Ascending aorta (tissue), 2 donors: Measurements from ENCODE around the gene VWA8. TPM values are rescaled to one million over a fixed set of nuclear protein-coding genes. Genes with fewer than 3 reads are reported as not detected.
"Not testable (repeated sequence)": the region's sequence is repeated elsewhere in the genome, so short reads cannot be mapped to it uniquely, and the experiment has no call there.

Experiments used
- DNase-seq, 2 donors: peaks; one replicate each; pipeline ENCODE4 v3.0.0-alpha.2; 2019; ENCODE audit warnings: low spot score in 2 of 2
- H3K27ac ChIP-seq, 2 donors: fragments of 200-600 bp; sonication (generic); one replicate each; pipeline ENCODE4 v1.5.1; 2016 to 2017; ENCODE audit warnings: mild to moderate bottlenecking in 1 of 2
- H3K27me3 ChIP-seq: fragments of 200-600 bp; sonication (generic); one replicate; pipeline ENCODE4 v1.5.1; 2017
- H3K36me3 ChIP-seq, 2 donors: fragments of 200-600 bp; sonication (generic); one replicate each; pipeline ENCODE4 v1.5.1; 2016
- H3K4me1 ChIP-seq, 2 donors: fragments of 200-600 bp; sonication (generic); one replicate each; pipeline ENCODE4 v1.5.1; 2016 to 2017; ENCODE audit warnings: mild to moderate bottlenecking in 1 of 2
- H3K4me3 ChIP-seq, 2 donors: fragments of 200-600 bp; sonication (generic); one replicate each; pipeline ENCODE4 v1.5.1; 2016 to 2017; ENCODE audit warnings: mild to moderate bottlenecking in 1 of 2
- H3K9me3 ChIP-seq, 2 donors: fragments of 200-600 bp; sonication (generic); one replicate each; pipeline ENCODE4 v1.5.1; 2016
- CTCF ChIP-seq, 3 experiments: fragments of 200-600 bp in 2 of 3; fragments of 450-650 bp in 1 of 3; sonication (generic) in 2 of 3; IDR thresholded peaks; one replicate each; pipeline ENCODE4 v1.5.1; 2016 to 2019; ENCODE audit warnings: antibody characterized with exemption in 3 of 3, mild to moderate bottlenecking in 1 of 3, moderate library complexity in 1 of 3
- intact Hi-C: fragments of 100-400 bp; cut with DNase I; formaldehyde crosslinking; loops from one replicate; pipeline ENCODE4 v1.15.1; 2023
- total RNA-seq: library from RNA; depleted of rRNA; stranded (reverse); fragments of >200 nt; gene quantifications from one replicate; pipeline ENCODE4 v1.1.0, GENCODE V29; 2016

Gene VWA8
- total RNA-seq, 1 donor from 2014 or later: 10.4 TPM

- intact Hi-C loops: loop anchor here (10.0 kb wide), 1 partner anchor 577 kb away; the partner anchor contains the start of gene WBP4
- peaks cover 6 to 34% of the 10 kb centered on the region in 2 donors for H3K4me1 ChIP-seq
- no peak overlapping the region for H3K27ac ChIP-seq
- DNase-seq: no peak
- no peaks in the 10 kb centered on the region for H3K36me3 ChIP-seq
- H3K9me3 ChIP-seq: no peaks in the 10 kb centered on the region
- no peak for TF ChIP-seq CTCF (IDR thresholded peaks at IDR 0.05)
- H3K4me3 ChIP-seq: no peak overlapping the region
- no peaks in the 10 kb centered on the region for H3K27me3 ChIP-seq
Observed at GRCh38 chr13:41641429-41641828, 319.5 kb downstream of the VWA8 start.

GRCh38 chr13:41639955-41640780 lies 320.7 kb downstream of the VWA8 start:
- H3K27me3 ChIP-seq: no peaks in the 10 kb centered on the region
- H3K4me3 ChIP-seq: no peak overlapping the region
- H3K4me1 ChIP-seq: peaks cover 0 to 26% of the 10 kb centered on the region in 2 donors
- no peaks in the 10 kb centered on the region for H3K9me3 ChIP-seq
- no peaks in the 10 kb centered on the region for H3K36me3 ChIP-seq
- no peak for DNase-seq
- peak overlapping the region in 1 of 2 donors; percentile 57 for H3K27ac ChIP-seq
- TF ChIP-seq CTCF (IDR thresholded peaks at IDR 0.05): no peak
- intact Hi-C loops: loop anchor here (10.0 kb wide), 1 partner anchor 575 kb away; the partner anchor contains the start of gene WBP4

GRCh38 chr13:41639237-41639904 lies 321.5 kb downstream of the VWA8 start:
- Histone ChIP-seq H3K27ac (peak overlapping the region in 1 of 2 donors; percentile 57), H3K4me3 (no peak overlapping the region), H3K4me1 (peaks cover 0 to 21% of the 10 kb centered on the region in 2 donors), H3K9me3 (no peaks in the 10 kb centered on the region), H3K27me3 (no peaks in the 10 kb centered on the region), H3K36me3 (no peaks in the 10 kb centered on the region)
- no peak for TF ChIP-seq CTCF (IDR thresholded peaks at IDR 0.05)
- DNase-seq: no peak
- intact Hi-C loops: no loop called here

- no peak for DNase-seq
- intact Hi-C loops: no loop called here
- H3K4me1 ChIP-seq: peaks cover 0 to 8% of the 10 kb centered on the region in 2 donors
Observed at GRCh38 chr13:41637586-41637985, 323.3 kb downstream of the VWA8 start.

GRCh38 chr13:41637032-41637431 lies 323.9 kb downstream of the VWA8 start:
- H3K4me1 ChIP-seq, H3K27me3 ChIP-seq, H3K36me3 ChIP-seq, H3K4me3 ChIP-seq, H3K9me3 ChIP-seq, DNase-seq, H3K27ac ChIP-seq, intact Hi-C loops: not testable (repeated sequence)

More at GRCh38 chr13:41637586-41637985, 323.3 kb downstream of the VWA8 start:
- no peak for TF ChIP-seq CTCF (IDR thresholded peaks at IDR 0.05)
- no peaks in the 10 kb centered on the region for H3K36me3 ChIP-seq
- no peak overlapping the region for H3K27ac ChIP-seq
- no peaks in the 10 kb centered on the region for H3K9me3 ChIP-seq
- no peak overlapping the region for H3K4me3 ChIP-seq
- H3K27me3 ChIP-seq: no peaks in the 10 kb centered on the region

- H3K9me3 ChIP-seq, H3K27me3 ChIP-seq, H3K36me3 ChIP-seq, H3K27ac ChIP-seq, H3K4me3 ChIP-seq, DNase-seq, H3K4me1 ChIP-seq, intact Hi-C loops: not testable (repeated sequence)
Observed at GRCh38 chr13:41636590-41636989, 324.3 kb downstream of the VWA8 start.
